Spleen (tissue), 7 donors: ENCODE results near the gene ZFX.

Experiments
- POLR2A ChIP-seq, 3 donors: fragments of 450-650 bp; IDR thresholded peaks; one replicate each; pipeline ENCODE4 v1.5.1; 2017; ENCODE audit warnings: antibody characterized with exemption in 3 of 3, mild to moderate bottlenecking in 1 of 3
- TF ChIP-seq, protein P1 (sequence below), 11 experiments: fragments of 200-600 bp in 7 of 11; fragments of 450-650 bp in 4 of 11; sonication (generic) in 4 of 11; IDR thresholded peaks in 8 of 11; conservative IDR thresholded peaks in 3 of 11; 1 replicate in 7 of 11; 2 replicates in 4 of 11; pipeline versions ENCODE4 v1.4.0 to v1.8.0; 2016 to 2021; ENCODE audit warnings: antibody characterized with exemption in 11 of 11, inconsistent platforms in 4 of 11, mild to moderate bottlenecking in 1 of 11
- donor health status: DM: no; HTN: no; CAD: no; lungs with moderate emphysema.
- donor health status: DM: no; HTN: no; CAD: no.
- donor health status: DM: no; HTN: no; CAD: no.

DNA sequence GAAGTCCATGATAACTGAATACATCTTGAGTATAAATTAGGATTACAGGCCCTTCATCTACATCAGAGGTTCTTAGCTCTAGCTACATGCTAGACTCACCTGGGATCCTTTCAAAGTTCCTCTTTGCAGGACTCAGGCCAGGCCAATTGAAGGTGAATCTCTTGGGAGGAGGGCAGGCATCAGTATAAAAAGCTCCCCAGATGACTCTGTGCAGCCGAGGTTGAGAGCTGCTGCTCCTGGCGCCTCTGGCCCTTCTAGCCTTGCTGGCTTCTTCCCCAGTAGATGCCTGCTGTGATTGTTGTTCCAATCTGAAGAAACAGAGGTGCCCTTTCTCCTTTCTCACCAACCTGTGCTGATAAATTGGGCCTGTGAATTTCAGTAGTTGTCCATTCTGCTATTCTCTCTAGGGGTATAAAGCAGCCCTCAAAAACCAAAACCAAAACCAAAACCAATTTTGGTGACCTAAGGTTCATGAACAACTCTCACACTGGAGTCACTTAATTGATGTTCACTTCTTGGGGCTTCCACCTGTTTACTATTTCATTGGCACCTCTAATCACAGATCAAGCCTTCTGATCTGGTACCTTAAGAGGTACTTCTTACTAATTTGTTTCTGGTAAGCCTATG is 85.7 kb downstream of the ZFX start:
- TF ChIP-seq POLR2A (IDR thresholded peaks at IDR 0.05) = no peak
- TF ChIP-seq, protein P1, sequence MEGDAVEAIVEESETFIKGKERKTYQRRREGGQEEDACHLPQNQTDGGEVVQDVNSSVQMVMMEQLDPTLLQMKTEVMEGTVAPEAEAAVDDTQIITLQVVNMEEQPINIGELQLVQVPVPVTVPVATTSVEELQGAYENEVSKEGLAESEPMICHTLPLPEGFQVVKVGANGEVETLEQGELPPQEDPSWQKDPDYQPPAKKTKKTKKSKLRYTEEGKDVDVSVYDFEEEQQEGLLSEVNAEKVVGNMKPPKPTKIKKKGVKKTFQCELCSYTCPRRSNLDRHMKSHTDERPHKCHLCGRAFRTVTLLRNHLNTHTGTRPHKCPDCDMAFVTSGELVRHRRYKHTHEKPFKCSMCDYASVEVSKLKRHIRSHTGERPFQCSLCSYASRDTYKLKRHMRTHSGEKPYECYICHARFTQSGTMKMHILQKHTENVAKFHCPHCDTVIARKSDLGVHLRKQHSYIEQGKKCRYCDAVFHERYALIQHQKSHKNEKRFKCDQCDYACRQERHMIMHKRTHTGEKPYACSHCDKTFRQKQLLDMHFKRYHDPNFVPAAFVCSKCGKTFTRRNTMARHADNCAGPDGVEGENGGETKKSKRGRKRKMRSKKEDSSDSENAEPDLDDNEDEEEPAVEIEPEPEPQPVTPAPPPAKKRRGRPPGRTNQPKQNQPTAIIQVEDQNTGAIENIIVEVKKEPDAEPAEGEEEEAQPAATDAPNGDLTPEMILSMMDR (IDR thresholded peaks at IDR 0.05 in 8 of 11, conservative IDR thresholded peaks at IDR 0.05 in 3 of 11) = no peak
